22Rv1 (cell line): ENCODE measurements around the gene EPHA6.
"Not testable (repeated sequence)": the region's sequence is repeated elsewhere in the genome, so short reads cannot be mapped to it uniquely, and the experiment has no call there.

Source experiments
- CTCF ChIP-seq: fragments of 450-650 bp; IDR thresholded peaks from 2 replicates; pipeline ENCODE4 v1.5.1; 2017; ENCODE audit warnings: mild to moderate bottlenecking
- ZFX ChIP-seq: fragments of 450-650 bp; IDR thresholded peaks from 2 replicates; pipeline ENCODE4 v1.6.1; 2017; ENCODE audit warnings: antibody characterized with exemption, borderline replicate concordance

DNA sequence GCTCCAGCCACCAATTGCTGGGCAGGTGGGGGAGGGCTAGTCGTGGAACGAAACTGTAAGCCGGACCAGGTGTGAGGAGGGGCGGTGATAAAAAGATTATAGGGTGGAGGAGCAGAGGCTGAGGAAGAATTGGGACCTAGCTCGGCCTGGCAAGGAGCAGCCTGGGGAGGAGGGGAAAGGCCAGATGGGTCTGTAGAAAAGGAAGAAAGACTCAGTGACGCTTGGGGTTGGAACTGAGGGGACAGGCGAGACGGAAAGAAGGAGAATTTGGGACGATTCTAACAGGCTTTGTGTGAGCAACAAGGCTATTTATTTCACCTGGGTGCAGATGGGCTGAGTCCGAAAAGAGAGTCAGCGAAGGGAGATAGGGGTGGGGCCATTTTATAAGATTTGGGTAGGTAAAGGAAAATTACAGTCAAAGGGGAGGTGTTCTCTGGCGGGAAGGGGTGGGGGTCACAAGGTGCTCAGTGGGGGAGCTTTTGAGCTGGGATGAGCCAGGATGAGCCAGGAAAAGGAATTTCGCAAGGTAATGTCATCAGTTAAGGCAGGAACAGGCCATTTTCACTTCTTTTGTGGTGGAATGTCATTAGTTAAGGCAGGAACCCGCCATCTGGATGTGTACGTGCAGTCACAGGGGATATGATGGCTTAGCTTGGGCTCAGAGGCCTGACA, 462.6 kb downstream of the EPHA6 start:
- not testable (repeated sequence) for TF ChIP-seq CTCF, ZFX
